NCI-H1092 (cell line): Measurements from ENCODE around the gene GPS2.

ENCODE experiments used
- DNase-seq: peaks from one replicate; lab custom pipeline; 2025; lab: John Stamatoyannopoulos, UW

The GPS2 gene

GRCh38 chr17:7293159-7293558 lies 22.0 kb downstream of the GPS2 start:
- no peak for DNase-seq

- no peak for DNase-seq
These were observed 22.4 kb downstream of the GPS2 start for GRCh38 chr17:7292729-7293128.

- no peak for DNase-seq
These were observed 23.0 kb downstream of the GPS2 start for GRCh38 chr17:7292194-7292593.

DNA sequence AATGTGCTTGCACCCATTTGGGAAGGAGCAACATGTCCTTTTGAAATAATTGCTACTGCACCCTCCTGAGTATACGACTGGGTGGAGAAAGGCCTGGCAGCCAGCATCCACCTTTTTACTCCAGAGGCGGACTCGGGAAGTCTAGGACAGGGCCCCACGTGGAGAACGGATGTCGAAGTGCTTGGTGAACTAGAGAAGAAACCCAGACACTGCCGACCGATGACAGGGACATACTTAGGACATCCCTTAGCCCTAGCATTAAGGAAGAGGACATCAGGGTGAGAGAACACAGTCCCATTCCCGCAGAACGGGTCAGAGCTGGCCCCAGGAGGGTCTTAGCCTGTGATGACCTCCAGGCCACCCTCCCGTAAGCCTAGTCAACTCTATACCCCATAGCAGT lies 24.5 kb downstream of the GPS2 start:
- no peak for DNase-seq

- DNase-seq = no peak
These were observed 25.0 kb downstream of the GPS2 start for GRCh38 chr17:7290166-7290565.

- no peak for DNase-seq
These were observed 25.7 kb downstream of the GPS2 start for GRCh38 chr17:7289256-7290032.

- no peak for DNase-seq
These were observed 29.5 kb downstream of the GPS2 start for GRCh38 chr17:7285679-7286078.

DNA sequence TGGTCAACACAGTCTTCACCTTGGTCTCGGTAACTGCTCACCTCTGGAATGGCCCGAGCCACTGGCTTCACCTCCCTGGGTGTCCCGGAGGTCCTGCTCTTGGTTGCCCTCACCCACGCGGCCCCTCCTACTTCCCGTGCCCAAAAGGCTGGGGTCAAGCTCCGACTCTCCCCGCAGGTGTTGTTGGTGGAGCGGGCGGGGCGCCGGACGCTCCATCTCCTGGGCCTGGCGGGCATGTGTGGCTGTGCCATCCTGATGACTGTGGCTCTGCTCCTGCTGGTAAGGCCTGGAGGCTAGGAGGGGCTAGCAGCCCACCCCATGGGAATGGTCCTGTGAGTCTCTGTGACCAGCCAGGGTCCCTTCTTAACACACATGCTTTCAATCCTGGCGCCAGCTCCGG lies 30.2 kb downstream of the GPS2 start:
- no peak for DNase-seq

GRCh38 chr17:7283471-7284216 lies 31.5 kb downstream of the GPS2 start:
- DNase-seq = no peak

DNA sequence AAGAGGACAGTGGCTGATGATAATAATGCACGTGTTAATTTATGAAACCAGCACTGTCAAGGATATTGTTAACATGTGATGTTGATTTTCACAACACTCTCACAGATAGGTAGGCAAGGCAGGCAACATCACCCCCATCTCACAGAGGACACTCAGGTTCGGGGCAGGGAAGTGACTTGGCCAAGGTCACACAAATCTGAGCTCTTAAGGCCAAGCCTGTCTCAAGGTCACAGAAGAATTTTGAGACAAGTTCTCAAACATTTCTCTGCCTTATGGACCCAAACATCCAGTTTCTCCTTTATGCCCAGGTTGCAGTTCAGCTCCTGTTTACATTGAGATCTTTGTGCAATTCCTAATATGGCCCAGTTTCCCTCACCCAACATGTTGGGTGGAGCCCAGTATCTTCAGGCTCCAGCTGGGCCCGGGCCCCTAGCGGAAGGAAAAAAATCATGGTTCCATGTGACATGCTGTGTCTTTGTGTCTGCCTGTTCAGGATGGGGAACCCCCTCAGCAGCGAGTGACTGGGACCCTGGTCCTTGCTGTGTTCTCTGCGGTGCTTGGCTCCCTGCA lies 32.3 kb downstream of the GPS2 start:
- DNase-seq = no peak

DNA sequence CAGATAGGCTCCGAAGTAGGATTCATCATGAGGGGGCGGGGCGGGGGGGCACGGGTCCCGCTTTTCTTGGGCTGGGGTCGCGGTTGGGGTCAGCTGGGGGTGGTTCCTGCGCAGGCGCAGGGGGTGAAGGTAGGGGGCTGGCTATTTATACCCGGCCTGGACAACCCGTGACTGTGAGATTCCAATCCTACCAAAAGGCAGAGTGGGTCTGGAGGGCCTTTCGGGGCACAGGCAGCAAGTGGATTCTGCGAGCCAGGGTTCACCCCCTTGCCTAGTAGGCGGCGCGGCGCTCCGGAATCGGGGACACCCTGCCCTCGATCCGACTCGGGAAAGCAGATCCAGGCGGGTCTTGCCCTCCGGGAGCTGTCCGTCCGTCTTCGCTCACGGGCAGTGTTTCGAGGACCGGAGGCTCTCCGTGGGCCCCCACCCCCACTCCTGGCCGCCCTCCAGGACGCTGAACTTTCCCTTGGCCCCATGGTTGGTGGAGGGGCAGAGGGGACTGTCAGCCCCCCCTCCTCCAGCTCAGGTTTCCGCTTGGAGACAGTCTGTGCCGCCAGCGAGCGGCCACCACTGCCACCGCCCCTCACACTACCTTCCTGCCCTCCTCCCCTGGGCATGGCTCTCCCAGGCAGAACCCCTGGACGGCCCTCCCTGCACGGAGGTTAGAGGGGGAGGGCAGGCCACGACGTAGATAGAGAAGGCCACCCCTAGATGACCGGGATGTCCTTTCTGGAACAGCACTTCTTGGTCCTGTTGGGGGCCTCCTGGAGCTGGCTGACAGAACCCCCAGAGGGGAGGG lies 33.0 kb downstream of the GPS2 start:
- DNase-seq = no peak

- no peak for DNase-seq
These were observed 33.8 kb downstream of the GPS2 start, which contains the start of gene SLC2A4 for GRCh38 chr17:7281074-7281952. TSS of gene SLC2A4 (plus strand) at chr17:7281718. CDS start at chr17:7281935, 217 bp downstream.

DNA sequence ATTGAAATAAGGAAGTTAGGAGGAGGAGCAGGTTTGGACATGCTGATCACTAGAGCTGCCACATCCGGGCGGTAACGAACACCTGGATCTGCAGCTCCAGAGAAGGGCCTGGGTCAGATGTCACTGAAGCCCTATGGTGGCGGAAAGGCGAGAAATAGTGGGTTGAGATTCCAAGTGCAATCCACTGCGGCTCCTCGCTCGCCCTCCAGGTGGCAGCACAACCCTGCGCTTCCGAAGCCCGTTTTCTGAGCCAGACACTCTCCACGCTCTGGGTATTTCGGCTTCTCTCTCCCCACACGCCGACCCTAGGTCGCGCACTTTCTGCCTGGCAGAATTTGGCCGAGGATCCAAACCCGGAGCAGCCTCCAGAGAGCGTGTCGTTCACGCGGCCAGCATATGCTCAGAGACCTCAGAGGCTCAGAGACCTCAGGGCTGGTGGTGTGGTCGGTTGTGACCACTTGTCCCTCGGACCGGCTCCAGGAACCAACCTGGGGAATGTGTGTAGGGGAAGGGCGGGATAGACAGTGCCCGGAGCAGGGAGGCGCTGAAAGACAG lies 34.6 kb downstream of the GPS2 start:
- DNase-seq = peak; percentile 65

GRCh38 chr17:7279448-7279847 lies 35.7 kb downstream of the GPS2 start:
- DNase-seq = no peak

- DNase-seq = no peak
These were observed 48.4 kb downstream of the GPS2 start for GRCh38 chr17:7266784-7267183.

DNA sequence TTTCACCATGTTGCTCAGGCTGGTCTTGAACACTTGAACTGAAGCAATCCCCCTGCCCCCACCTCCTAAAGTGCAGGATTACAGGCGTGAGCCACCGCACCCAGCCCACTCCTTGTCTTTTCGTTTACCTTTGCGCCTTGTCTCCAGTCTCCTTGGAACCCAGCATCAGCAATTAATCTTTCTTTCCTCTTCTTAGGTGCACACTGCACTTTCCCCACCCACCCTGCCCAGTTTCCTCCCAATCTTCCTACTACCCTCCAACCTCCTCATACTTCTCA lies 51.4 kb downstream of the GPS2 start:
- no peak for DNase-seq

- no peak for DNase-seq
These were observed 52.0 kb downstream of the GPS2 start for GRCh38 chr17:7262935-7263800.
